Measurements from ENCODE around the gene FRAT1.
"Not testable (repeated sequence)": the region's sequence is repeated elsewhere in the genome, so short reads cannot be mapped to it uniquely, and the experiment has no call there.

The FRAT1 gene

DNA sequence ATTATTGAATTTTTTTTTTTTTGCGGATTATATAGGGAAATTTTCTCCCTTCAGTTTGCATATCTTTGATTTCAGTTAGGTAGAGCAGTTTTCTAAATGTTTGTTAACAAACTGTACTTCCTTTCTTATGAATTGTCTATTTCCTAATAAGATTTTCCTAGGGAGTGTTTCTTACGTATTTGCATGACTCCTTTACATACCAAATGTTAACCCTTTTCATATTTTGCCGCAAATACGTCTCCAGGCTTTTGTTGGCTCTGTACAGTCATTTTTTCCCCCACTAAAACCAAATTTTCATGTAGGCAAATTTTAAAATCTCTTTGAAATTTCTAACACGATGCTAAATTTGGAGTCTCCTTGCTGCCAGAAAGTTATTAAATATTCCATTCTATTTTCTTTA is 17.4 kb downstream of the FRAT1 start:
- no peak for DNase-seq

DNA sequence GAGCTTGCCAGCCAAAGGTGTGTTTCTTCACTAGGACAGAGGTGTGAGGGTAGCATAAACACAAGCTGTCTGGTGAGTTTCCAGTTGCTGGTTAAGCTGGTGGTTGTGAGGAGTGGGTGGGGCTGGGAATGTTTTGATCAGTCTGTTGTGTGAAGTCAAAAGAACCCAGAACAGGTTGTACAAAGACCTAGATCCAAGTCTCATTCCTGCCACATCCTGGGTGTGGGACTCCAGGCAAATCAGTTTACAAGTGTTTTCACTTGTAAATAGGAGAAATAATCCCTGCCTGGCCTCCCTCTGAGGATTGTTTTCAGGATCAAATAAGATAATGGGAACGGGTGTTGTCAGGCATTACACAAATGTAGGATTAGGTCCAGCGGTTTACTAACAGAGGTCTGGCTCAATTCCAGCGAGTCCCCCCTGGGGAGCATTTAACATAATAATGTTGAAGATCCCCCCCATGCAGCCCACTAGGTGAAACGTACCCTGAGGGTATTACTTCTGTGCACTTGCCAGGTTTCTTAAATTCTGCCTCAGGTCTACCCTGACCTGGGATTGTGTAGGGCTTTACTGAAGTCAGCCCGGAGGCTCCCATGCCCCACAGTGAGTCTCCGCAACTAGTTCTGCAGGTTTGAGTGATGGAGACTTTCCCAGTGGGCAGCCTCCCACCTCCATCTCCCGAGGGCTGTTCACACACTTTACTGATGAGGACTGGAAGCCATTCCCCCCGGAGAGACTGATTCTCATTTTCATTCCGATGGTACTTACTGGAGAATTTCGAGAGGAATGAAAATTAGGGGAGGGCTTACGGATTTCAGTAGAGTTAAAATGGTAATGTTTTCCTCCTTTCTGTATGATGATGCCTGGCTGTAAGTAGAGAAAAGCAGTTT is 18.1 kb downstream of the FRAT1 start:
- no peak for DNase-seq

DNA sequence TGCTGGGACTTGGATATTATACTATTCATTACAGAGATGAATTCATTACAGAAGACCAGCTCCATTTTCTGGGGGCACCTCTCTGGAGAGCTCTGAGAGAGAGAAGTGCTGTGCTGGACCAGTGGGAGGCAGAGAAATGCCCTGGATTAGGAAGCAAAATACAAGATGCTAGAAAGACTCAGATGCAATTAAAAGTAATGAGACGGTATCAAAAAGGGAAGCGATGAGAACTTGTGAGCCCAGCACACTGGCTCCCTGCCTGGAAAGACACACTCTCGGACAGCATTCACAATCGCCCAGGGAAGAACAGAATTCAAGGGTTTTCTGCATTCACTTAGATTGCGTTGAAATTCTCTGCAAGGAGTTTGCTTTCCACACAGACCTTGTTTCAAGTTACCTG is 19.0 kb downstream of the FRAT1 start:
- no peak for DNase-seq

DNA sequence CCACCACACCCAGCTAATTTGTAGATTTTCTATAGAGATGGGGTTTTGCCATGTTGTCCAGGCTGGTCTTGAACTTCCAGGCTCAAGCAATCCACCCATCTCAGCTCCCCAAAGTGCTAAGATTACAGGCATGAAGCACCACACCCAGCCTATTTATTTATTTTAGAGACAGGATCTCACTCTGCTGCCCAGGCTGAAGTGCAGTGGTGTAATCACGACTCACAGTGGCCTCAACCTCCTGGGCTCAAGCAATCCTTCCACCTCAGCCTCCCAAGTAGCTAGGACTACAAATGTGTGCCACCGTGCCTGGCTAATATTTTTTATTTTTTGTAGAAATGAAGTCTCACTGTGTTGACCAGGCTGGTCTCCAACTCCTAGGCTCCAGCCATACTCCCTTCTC is 22.3 kb downstream of the FRAT1 start:
- no peak for DNase-seq

DNA sequence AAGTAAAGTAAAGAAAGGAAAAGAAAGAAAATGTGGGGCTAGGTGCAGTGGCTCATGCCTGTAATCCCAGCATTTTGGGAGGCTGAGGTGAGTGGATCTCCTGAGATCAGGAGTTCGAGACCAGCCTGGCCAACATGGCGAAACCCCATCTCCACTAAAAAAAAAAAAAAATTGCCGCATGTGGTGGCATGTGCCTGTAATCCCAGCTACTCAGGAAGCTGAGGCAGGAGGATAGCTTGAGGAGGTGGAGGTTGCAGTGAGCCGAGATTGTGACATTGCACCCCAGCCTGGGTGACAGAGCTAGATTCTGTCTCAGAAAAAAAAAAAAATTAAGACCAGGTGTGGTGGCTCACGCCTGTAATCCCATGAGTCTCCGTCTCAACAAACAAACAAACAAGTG is 24.6 kb downstream of the FRAT1 start:
- DNase-seq, result not testable (repeated sequence)

DNA sequence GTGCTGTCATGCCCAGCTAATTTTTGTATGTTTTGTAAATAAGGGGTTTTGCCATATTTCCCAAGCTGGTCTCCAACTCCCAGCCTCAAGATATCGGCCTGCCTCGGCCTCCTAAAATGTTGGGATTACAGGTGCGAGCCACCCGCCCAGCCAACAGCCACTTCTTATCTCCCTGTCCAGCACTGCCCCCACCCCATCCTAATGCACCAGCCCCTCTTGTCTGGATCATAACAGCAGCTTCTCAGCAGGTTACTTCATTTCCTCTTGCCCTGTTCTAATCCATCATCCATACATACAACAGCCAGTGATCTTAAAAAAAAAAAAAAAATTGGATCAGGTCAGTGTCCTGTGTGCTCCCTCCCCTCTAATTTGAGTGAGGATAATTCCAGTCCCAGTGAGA is 28.2 kb downstream of the FRAT1 start:
- DNase-seq, result no peak

DNA sequence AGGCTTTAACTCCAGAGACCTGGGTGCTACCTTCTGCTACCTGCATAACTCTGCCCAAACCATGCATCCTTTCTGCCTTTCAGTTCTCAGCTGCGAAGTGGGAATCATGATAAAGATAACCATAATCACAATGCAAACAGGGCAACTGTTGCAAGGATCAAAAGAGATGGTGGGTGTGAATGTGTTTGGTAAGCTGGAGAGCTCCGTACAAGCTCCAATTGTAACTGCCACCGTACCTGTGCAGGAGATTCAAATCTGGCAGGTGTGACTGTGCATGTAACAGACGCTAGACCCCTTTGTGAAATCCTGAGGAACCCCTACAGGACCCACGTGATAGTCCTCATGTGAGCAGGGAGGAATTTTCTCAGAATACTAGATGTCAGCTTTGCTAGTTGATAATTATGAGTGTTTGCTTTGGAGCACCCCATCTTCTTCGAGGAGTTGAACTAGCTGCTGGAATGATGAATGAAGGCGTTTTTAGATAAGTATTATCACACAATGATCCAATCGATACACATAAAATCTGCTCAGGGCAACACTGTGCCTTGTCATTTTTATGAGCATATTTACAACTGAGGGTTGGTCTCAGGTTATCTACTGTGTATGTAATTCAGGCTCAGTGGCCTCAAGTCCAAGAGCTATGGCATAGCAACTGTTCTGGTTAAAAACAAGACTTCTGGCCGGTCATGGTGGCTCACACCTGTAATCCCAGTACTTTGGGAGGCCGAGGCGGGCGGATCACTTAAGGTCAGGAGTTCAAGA is 30.9 kb downstream of the FRAT1 start:
- DNase-seq, result no peak

DNA sequence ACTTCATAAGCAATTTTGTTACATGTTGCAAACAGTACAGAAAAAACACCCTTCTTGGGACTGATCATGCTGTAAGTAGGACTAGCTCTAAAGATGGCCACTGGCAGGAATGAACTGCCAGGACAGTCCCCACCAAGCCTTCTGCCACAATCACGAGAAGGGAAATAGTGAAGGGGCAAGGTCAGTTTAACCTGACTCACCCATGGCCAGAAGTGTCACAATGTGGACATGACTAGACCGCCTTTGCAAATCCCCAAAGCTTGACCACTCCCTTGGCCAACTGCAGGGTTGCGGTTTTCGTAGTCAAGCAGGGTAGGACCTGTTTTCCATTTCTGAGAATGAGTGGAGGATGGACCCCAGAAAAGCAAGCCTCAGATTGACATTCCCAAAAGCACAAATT is 34.9 kb downstream of the FRAT1 start:
- no peak for DNase-seq

DNA sequence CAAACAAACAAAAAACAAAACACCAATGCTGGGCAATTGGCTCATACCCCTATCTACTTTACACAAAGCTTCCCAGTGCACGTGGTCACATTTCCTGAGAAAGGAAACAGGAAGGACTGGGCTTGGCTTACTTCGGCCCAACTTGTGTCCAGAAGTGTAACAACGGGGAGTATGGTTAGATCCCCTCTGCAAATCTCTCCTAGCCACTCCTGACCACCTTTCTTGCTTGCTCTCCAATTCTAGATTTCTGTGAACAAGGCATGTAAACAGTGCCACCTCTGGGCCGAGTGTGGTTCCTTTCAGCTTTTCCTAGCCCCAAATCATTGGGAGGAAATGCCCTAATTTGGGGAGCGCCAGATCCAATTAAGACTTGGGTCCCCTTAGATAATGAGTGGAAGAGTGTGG is 36.5 kb downstream of the FRAT1 start:
- DNase-seq, result no peak

DNA sequence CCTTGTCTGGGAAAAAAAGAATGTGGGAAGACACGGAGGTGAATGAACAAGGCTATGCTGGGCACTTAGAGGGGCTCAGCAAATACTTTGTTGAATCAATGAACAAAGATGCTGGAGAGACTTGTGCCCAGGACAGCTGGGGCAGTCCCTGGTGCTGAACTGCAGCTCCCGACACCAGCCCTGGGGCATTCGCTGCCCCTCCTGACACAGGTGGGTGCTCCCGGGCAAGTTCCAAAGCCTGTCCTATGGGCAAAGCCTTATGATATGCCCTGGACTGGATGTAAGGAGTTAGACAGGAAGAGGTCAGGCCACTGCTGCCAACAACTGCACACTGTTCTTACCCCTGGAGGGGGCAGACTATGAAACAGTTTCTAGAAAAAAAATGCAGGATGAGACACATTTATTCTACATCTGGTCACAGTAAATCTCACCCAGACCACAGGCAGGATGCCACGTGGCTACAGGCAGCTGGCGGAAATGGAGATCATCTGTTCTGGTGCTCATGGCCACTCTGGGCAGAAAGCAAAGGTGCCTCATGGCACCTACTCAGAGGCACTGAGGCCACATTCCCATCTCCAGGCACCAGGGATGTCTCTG is 37.3 kb downstream of the FRAT1 start:
- no peak for DNase-seq

DNA sequence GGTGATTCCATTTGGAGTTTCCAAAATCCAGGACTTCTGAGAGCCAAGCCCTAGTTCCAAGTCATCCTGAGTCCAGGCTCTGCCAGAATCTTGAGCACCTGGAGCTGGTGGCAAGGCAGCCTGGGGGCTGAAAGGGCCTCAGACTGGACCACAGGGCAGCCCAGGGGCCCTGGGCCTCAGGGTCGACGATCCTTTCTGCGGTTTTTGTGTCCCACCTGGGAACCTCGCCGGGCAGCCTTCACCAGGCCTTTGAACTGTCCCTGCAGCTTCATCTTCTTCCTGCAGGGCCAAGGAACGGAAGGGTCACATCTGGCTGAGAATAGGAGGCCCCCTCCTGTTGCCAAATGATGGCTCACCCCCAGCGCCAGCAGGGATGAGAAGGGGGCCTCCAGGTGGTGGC is 37.8 kb downstream of the FRAT1 start:
- DNase-seq, result no peak

DNA sequence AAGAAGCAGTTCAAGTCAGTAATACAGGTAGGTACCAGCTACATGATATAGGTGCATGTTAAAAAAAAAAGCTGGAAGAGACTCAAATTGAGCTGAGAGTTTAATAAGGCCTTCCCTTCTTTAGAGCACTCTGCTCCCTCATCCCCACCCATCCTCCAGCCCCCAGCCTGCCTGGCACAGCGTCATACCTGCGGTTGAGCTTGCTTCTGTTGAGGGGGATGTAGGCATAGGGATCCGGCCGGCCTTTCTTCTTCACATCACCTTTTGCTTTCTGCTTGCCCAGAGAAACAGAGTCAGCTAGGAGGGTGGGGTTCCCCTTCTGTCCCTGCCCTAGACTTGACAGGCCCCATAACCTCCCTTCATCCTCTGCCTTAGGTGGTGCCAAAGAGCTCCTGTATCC is 39.3 kb downstream of the FRAT1 start:
- no peak for DNase-seq

DNA sequence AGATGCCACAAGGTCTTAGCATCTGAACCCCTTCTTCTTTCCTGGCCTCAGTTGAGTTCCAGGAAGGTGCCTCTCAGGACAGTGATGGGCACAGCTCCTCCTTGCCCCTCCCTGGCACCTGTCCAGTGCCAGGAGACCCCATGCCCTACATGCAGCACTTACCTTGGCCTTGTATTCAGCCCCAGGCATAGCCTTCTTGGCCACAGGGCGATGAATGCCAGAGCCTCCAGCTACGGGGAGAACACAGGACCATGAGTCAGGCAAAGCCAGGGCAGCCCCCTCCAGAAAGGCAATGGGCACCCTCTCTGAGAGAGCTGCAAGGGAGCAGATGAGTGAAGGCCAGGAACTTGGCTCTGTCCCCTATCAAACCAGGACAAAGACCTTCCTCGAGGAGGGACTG is 39.7 kb downstream of the FRAT1 start:
- DNase-seq, result no peak

DNA sequence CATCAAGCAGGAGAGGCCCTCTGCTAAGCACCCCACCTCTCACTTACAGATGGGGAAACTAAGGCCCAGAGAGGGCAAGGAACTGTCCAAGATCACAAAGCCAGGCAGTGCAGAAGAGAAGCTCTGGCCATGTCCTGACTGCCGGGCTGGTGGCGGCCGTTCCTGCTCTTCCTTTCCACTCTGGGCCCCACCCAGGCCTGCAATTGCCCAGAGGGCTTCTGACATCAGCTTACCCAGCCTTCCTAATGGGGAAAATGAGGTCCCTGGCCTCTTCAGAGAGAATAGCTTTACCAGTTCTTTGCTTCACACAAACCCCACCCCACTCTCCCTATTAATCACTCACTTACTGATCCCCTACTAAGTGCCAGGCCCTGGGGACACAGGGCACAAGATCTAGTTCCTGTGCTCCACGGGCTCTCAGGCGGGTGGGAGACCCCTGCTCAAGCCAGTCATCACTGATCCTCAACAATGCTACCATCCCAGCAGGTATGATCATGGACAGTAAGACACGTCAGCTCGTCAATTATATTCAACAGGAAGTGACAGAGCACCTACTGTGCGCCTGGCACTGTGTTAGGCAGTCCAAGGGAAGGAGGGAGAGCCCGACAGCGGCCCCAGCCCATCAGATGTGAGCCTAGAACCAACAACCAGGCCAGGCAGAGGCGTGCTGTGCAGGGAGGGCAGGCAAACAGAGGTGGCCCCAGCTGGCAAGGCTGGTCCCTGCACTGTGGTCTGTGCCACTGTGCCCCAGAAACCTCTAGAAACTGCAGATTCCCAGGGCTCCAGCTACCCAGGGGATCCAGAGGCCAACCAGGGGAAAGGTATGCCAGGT is 41.9 kb downstream of the FRAT1 start:
- DNase-seq, result no peak

DNA sequence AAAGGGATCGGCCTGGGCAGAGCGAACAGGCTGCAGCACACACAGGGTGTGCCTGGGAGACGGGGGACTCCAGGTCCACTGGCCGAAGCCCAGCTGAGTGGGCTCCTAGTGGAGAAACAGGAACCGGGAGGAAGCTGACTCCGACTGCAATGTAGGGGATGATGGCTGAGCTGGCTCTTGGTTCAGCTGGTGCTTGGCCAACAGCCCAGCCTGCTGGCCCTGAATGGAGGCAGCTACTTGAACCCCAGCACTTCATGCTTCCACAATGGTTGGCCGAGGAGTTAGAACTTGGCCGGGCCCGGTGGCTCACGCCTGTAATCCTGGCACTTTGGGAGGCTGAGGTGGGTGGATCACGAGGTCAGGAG is 42.4 kb downstream of the FRAT1 start:
- no peak for DNase-seq

DNA sequence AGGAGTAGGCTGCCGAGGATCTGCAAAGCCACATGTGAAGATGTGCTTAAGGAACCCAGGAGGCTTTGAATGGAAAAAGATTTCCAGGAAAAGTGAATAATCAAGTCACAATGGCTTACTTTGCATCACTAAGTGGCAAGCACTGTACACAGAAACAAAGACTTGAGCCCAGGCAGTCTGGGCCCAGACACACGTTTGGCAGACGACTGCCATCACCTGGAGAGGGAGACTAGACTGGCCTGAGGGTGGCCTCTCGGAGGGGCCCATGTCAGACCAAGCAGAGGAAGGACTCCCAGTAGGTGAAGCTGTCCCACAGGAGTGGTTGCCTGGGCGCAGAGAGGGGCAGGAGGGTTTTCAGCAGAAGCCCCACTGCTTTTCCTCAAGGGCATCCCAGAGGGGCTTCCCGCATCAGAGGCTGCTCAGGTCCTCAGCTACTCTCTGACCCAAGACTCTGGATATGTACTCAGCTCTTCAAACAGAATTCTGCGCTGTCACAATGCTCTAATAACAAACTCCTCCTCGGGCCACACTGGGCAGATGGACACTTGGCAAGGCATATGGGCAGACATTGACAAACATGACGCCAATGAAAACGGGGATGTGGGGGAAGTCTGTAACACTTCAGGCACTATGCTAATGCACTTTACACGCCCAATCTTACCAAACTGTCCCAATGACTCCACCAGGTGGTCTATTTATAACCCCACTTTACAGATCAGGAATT is 43.4 kb downstream of the FRAT1 start:
- no peak for DNase-seq

DNA sequence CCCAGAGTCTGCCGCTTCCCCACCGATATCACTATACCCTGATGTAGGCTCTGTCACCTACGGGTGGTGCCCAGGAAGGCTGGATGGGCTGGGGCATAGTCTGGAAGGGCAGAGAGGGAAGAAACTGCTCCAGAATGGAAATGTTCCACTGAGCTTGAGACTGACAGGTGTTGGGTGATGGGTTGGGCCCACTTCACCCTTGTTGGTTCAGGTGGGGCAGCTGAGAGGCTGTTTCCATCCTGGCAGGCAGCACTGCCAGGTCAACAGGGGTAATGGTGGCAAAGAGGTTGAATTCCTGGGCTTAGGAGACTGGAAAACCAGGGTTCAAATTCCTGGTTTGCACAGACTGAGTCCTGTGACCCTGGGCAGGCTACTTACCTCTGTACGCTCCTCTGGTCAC is 44.0 kb downstream of the FRAT1 start:
- DNase-seq, result no peak

DNA sequence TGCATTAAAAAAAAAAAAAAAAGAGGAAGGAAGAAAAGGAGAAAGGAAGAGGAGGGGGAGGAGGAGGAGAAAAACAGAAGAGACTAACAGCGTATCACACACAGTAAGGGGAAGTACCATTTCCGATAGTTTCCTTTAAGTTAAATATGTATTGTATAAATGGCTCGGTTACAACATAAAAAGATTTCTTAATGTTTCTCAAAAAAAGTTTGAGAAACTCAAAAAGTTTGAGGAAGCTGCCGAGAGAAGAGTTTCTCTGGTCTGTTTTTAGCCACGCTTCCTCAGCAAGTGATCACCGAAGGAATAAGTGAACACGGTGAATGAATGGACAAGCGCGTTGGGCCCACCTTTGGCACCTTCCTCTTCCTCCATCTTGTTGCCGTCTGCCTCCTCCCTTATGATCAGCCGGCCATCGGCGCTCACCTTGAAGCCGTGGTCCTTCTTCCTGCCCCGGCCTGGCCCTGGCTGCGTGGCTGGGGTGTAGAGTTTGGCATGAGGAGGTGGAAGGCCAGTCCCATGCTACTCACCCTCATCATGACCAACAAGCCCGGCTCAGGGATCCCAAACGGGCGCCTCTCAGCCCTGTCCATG is 46.8 kb downstream of the FRAT1 start:
- DNase-seq, result no peak

DNA sequence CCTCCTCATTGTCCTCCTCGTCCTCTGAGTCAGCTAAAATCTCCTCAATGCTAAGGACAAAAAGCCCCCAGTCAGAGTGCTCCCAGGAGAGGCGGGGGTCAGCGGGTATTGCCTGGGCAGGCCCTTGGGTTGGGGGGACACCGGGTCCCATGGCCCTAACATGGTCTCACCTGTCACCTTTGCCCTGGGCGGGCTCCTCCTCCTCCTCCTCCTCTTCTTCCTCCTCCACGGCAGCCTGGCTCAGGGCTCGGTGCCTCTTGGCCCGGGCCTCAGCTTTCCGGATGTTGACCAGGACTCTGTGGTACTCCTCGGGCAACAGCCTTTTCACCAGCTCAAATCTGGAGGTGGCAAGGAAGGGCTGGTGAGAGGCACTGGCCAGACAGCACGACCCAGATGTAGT is 47.5 kb downstream of the FRAT1 start:
- no peak for DNase-seq

DNA sequence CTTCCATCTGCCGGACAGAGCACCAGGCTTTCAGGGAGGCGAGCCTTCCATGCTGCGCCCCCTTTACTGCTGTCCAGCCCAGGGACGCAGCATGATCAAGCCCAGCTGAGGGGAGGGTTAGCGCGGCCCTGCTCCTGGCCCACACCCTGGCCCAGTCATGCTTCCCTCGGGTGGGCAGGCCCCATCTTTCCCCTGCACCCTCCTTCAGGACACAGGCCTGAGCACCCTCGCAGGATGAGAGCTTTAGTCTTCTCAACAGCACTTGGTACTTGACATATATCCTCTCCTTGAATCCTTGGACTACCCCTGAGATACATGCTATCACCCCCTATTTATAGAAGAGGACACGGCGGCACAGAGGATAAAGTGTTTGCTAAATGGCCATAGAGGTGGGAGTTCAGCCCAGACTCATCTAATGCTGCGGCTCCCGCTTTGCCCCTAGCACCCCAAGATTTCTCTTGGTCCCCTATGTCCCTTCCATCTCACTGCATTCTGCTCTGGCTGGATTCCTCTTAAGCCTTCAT is 48.1 kb downstream of the FRAT1 start:
- DNase-seq, result no peak

Measured in activated CD4-positive, CD25-positive, alpha-beta regulatory T cell treated with anti-CD3 and anti-CD28 coated beads, Interleukin-2, amount 50 U/mL, for 72 hours (primary cell).